Stimulated activated CD8-positive, alpha-beta memory T cell treated with anti-CD3 and anti-CD28 coated beads, Interleukin-12 subunit alpha, Interleukin-12 subunit beta, amount 100 ng/mL, for 4 hours (primary cell): Measurements from ENCODE around the gene COL6A2.
"Not testable (repeated sequence)": the region's sequence is repeated elsewhere in the genome, so short reads cannot be mapped to it uniquely, and the experiment has no call there.

ENCODE experiments used
- DNase-seq: peaks from one replicate; pipeline ENCODE4 v3.0.0-alpha.2; 2020; ENCODE audit warnings: low read depth

Gene COL6A2

GRCh38 chr21:46097336-46098293, at the start of gene COL6A2:
Gene COL6A2 (plus strand): TSS chr21:46098112.
- DNase-seq, result peak; percentile 38

- DNase-seq, result no peak
Measured at GRCh38 chr21:46048926-46049889, 48.7 kb upstream of the COL6A2 start.

DNA sequence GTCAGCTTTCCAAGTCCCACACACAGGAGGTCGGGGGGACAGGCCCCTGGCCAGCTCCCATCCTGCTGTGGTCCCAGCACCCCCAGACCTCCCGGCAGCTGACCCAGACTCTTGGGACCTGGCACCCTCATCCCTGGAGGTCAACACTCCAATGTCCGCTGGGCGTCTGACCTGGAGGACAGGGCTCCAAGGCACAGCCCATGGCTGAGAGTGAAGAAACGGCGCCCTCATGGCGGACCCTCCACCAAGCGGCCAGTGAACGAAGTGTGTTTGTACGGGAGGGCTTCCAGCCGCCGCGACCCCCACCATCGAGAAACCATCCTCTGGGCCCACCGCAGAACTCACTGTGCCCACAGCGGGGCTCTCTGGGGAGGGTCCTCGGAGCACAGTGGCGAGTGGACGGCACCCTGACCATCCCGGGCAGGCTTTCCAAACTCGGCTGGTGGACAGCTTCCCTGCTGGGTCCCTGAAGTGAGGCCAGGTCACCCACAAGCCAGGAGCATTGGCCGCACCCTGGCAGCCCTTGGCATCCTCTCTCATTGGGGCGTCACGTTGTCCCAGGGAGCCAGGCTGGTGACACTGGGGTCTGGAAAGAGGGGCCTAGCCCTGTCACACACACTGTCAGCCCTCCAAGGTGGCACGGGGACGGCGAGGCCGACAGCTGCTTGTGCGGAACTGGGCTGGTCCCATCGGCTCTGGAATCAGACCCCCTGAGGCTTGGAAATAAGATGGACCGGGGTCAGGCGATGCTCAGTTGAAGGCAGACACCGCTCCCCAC, 47.8 kb upstream of the COL6A2 start:
- no peak for DNase-seq

DNA sequence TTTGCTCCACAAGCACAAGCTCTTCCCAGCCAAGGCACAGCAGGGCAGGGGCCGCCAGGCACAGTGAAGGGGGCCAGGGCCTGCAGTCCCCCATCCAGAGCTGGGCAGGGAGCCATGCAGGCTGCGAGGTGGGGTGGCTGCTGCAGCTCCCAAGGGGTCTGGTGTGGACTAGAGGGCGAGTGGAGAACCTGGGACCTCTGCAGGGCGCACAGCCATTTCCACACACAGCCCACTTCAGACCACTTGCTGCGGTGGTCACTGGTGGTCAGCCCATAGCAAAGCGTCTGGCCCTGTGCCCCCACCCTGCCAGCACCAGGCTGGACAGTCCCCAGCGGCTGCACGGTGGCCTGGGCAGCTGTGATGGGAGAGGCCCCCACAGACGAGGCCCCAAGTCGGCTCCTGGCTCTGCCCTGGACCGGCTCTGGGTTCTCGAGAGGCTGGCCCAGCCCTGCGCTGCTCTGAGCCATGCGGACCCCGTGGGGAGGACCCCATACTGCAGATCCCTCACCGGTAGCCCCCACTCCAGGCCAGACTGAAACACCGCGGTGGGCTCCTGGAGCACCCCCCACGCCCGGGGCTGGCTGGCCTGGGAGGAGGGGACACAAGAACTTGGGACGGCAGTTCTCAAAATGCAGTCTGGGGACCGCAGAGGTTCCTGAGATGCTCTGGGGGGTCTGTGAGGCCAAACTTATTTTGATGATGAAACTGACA, 47.1 kb upstream of the COL6A2 start:
- DNase-seq, result no peak

DNA sequence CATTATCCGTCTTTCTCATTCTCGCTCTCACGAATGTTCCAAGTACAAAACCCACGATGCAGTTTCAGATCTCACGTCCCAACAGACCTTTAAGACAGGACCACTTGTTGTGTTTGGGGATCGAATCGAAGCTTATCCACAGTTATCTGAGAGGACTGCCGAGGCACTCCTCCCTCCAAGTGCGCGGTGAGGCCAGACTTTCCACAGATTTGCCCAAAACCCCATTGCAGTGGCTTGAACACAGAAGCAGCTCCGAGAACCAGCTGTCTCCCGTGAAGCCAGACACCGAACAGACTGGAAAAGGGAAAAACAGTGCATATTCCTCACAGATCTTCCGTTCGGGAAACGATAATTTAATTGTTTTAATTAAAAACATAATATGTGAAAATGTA, 46.5 kb upstream of the COL6A2 start:
- DNase-seq, result no peak

- no peak for DNase-seq
Measured at GRCh38 chr21:46051821-46052675, 45.9 kb upstream of the COL6A2 start.

GRCh38 chr21:46052703-46053651, 44.9 kb upstream of the COL6A2 start:
- DNase-seq, result peak; percentile 40

GRCh38 chr21:46054031-46054430, 43.9 kb upstream of the COL6A2 start:
- no peak for DNase-seq

- DNase-seq, result no peak
Measured at GRCh38 chr21:46054451-46054881, 43.4 kb upstream of the COL6A2 start.

DNA sequence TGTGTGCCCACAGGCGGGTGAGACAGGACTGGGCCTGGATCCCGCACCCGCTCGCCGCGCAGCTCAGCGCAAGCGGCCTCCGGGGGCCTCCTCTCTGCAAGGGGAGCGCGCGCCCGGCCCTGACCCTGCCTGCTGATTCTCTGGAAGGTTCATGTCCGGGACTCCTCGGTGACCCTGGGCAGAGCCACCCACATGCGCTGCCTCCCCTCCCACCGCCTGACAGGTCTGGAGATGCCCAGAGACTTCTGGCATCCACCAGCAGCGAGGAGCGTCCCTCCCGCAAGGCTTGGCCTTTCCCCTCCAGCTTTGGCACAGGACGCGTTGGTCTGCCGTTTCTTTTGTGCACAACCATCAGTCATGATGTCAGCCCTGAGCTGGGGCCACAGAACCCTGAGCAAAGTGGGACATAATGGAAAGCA, 42.0 kb upstream of the COL6A2 start:
- DNase-seq, result no peak

DNA sequence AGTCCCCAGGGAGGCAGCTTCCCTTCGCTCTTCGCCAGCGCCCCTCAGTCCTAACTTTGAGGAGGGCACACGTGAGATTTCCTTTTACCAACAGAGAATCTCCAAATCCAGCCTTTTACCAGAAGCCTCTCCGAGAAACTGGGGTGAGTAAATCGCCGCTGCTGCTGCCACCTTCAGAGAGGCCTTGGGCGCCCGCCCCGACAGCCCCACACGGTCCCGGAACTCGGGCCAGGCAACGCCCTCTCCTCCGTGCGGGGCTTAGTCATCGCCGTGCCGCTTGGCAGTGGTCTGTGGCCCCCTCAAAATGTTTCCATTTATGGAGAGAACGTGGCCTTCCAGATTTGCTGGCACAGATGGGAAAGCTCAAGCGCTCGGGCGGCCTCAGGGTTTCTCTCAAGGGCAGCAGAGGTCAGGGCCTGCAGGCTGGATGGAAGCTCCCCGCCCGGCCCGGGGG, 41.4 kb upstream of the COL6A2 start:
- no peak for DNase-seq

GRCh38 chr21:46057111-46057709, 40.7 kb upstream of the COL6A2 start:
- peak; percentile 25 for DNase-seq

DNA sequence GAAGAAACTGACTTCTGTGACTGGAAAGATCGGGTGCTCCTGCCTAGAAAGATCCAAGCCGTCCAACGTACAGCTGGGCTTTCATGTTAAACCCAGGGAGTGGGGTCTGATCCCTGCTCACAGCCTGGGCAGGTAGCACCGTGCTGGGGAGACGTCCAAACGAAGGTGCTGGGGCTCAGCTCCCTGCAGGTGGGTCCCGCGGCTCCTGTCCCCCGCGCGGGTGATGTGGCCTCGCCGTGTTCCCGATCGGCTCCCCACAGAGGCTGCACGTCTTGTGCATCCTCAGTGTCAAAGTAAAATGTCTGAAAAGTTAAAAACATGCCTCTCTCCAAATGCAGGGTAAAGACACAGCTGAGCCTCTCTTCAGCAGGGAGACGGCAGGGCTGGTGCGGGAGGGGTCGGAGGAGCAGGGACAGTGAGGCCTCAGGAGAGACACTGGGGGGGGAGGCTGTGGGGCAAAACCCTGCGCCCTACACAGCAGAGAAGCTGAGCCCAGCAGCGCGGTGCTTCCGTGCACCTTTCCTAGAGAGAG, 40.1 kb upstream of the COL6A2 start:
- no peak for DNase-seq

GRCh38 chr21:46058431-46059145, 39.3 kb upstream of the COL6A2 start:
- DNase-seq, result no peak

- no peak for DNase-seq
Measured at GRCh38 chr21:46059195-46059594, 38.7 kb upstream of the COL6A2 start.

- DNase-seq, result not testable (repeated sequence)
Measured at GRCh38 chr21:46059711-46060455, 38.0 kb upstream of the COL6A2 start.

GRCh38 chr21:46060596-46061061, 37.3 kb upstream of the COL6A2 start:
- DNase-seq, result peak; percentile 13
